BE2C (cell line): ENCODE measurements around the gene DNAJC25.

Experiments
- DNase-seq: peaks from one replicate; pipeline ENCODE4 v3.0.0-alpha.2; 2020
- H3K27me3 ChIP-seq: fragments of 250-450 bp; sonication (Bioruptor Pico); 2 replicates; pipeline ENCODE4 v1.5.1; 2020; ENCODE audit warnings: mild to moderate bottlenecking
- H3K36me3 ChIP-seq: fragments of 250-450 bp; sonication (Bioruptor Pico); 2 replicates; pipeline ENCODE4 v1.5.1; 2020; ENCODE audit warnings: mild to moderate bottlenecking
- H3K4me1 ChIP-seq: fragments of 250-450 bp; sonication (Bioruptor Pico); 2 replicates; pipeline ENCODE4 v1.5.1; 2020
- H3K4me3 ChIP-seq: 2 replicates; pipeline ENCODE4 v1.5.1; 2011; ENCODE audit warnings: low read depth, low read length
- H3K9me3 ChIP-seq: fragments of 250-450 bp; sonication (Bioruptor Pico); 2 replicates; pipeline ENCODE4 v1.5.1; 2020
- CTCF ChIP-seq: IDR thresholded peaks from 2 replicates; pipeline ENCODE4 v1.5.1; 2012; ENCODE audit warnings: mild to moderate bottlenecking, low read depth, low read length

The DNAJC25 gene

GRCh38 chr9:111632060-111632459, 926 bp downstream of the DNAJC25 start:
- no peaks in the 10 kb centered on the region for H3K27me3 ChIP-seq
- TF ChIP-seq CTCF: no peak
- peak overlapping the region; percentile 69 for H3K4me3 ChIP-seq
- no peaks in the 10 kb centered on the region for H3K4me1 ChIP-seq
- H3K9me3 ChIP-seq: no peaks in the 10 kb centered on the region
- DNase-seq: no peak
- H3K36me3 ChIP-seq: no peaks in the 10 kb centered on the region

- Histone ChIP-seq H3K9me3 (no peaks in the 10 kb centered on the region), H3K4me3 (peak overlapping the region; percentile 69), H3K36me3 (no peaks in the 10 kb centered on the region), H3K27me3 (no peaks in the 10 kb centered on the region), H3K4me1 (no peaks in the 10 kb centered on the region)
- TF ChIP-seq CTCF: no peak
- DNase-seq: no peak
These were observed 1.7 kb downstream of the DNAJC25 start for GRCh38 chr9:111632695-111633388.

- Histone ChIP-seq H3K27me3 (no peaks in the 10 kb centered on the region), H3K4me1 (no peaks in the 10 kb centered on the region), H3K9me3 (no peaks in the 10 kb centered on the region), H3K4me3 (no peak overlapping the region), H3K36me3 (no peaks in the 10 kb centered on the region)
- no peak for TF ChIP-seq CTCF
- DNase-seq: no peak
These were observed 2.2 kb downstream of the DNAJC25 start for GRCh38 chr9:111633389-111633736.

- Histone ChIP-seq H3K27me3 (no peaks in the 10 kb centered on the region), H3K36me3 (no peaks in the 10 kb centered on the region), H3K9me3 (no peaks in the 10 kb centered on the region), H3K4me1 (no peaks in the 10 kb centered on the region), H3K4me3 (no peak overlapping the region)
- no peak for TF ChIP-seq CTCF
- no peak for DNase-seq
These were observed 3.7 kb downstream of the DNAJC25 start for GRCh38 chr9:111634860-111635259.

- no peak for TF ChIP-seq CTCF
- no peak overlapping the region for H3K4me3 ChIP-seq
- no peaks in the 10 kb centered on the region for H3K9me3 ChIP-seq
- no peaks in the 10 kb centered on the region for H3K36me3 ChIP-seq
- no peaks in the 10 kb centered on the region for H3K4me1 ChIP-seq
- H3K27me3 ChIP-seq: no peaks in the 10 kb centered on the region
- no peak for DNase-seq
These were observed 6.4 kb downstream of the DNAJC25 start for GRCh38 chr9:111637421-111637950.

- Histone ChIP-seq H3K4me3 (no peak overlapping the region), H3K27me3 (no peaks in the 10 kb centered on the region), H3K36me3 (peaks cover 30% of the 10 kb centered on the region), H3K4me1 (no peaks in the 10 kb centered on the region), H3K9me3 (no peaks in the 10 kb centered on the region)
- TF ChIP-seq CTCF: no peak
- no peak for DNase-seq
These were observed 13.2 kb downstream of the DNAJC25 start for GRCh38 chr9:111644195-111644772.
